HG03439 (cell line): ENCODE measurements around the gene B3GLCT.
"Not testable (repeated sequence)": the region's sequence is repeated elsewhere in the genome, so short reads cannot be mapped to it uniquely, and the experiment has no call there.

Experiments
- ATAC-seq: cut with Tn5 transposase; IDR thresholded peaks from one replicate; pipeline ENCODE4 v1.9.1; 2021; ENCODE audit warnings: mild to moderate bottlenecking, moderate library complexity; ENCODE audit not compliant: unreplicated experiment

Gene B3GLCT

DNA sequence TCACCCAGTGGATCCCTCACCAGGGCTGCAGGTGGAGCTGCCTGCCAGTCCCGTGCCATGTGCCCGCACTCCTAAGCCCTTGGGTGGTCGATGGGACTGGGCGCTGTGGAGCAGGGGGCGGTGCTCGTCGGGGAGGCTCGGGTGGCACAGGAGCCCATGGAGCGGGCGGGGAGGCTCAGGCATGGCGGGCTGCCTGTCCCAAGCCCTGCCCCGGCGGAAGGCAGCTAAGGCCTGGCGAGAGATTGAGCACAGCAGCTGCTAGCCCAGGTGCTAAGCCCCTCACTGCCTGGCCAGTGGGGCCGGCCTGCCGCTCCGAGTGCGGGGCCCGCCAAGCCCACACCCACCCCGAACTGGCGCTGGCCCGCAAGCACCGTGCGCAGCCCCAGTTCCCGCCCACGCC, 16.8 kb upstream of the B3GLCT start:
- no peak for ATAC-seq

DNA sequence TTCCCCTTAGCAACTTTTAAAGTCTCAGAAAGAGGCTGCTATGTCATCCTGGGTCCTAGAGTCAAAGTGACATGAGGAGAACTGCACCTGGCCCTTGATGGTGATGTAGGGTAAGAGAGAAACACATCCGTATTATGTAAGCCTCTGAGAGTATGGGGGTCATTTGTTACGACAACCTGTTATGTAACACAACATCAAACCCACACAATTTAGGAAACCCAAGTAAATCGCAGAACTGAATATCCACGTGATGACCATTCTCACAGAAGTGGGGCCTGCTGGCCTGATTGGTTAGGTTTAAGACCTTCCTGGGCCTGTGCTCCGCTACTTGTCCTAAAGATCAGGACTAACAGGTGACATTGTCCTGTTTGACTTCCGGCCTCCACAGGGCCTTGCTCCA, 15.3 kb upstream of the B3GLCT start:
- ATAC-seq = no peak

DNA sequence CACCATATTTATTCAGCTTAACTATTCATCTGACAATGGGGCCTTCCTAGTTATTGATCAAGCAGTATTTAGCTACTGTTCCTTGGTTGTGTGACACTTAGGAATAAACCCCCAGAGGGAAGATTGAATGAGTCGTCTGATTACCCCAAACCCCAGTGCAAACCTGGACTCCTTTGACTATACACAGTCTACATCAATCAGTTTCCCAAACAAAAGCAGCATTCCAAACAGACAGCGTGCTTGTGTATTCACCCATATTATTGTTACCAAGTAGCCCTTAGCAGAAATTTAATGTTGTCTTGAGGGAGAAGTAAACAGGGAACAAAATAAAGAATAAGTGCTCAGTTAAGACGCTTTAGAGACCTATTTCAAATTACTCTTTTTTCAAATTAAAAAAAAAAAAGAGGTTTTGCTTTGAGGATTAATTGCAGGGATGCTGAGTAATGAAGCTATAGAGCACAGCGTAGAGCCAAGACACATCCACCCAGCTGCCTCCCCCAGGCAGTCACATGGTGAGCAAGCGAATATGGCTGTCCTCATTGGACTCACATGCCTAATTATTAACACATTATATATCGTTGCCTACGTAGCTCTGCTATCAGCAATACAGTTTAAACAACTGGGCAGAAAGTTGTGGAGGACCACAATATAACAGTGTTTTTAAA, 14.7 kb upstream of the B3GLCT start:
- ATAC-seq = no peak

DNA sequence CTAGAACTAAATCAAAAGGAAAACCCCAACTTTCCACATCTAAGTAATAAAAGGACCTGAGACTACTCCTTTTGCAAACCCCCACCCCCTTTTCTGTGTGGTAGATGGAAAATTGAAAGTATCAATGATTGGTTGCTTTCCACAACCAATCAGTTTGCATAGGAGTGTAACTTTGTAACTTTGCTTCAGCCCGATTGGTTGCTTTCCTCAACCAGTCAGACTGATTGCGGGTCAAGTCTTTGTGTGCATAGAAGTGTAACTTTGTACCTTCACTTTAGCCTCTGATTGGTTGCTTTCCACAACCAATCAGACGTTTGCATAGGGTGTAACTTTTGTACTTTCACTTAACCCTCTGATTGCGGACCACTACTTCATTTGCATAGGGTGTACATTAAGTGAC, 8.0 kb upstream of the B3GLCT start:
- no peak for ATAC-seq

DNA sequence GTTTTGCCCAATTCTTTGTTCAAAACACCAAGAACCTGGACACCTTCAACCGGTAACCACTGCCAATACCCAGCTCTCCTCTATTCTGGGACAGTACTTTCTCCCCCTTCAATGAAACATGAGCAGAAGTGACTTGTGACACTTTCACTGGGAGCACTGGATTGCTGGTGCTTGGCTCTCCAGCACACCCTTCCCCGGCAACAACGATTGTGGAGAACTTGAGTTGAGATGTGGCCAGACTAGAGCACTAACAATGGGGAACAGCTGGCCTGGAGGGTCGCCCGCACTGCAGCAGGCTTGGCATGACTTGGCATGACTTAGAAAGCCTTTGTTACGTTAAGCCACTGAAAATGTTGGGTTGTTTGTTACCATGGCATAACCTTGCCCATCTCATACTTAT, 7.5 kb upstream of the B3GLCT start:
- ATAC-seq = no peak

DNA sequence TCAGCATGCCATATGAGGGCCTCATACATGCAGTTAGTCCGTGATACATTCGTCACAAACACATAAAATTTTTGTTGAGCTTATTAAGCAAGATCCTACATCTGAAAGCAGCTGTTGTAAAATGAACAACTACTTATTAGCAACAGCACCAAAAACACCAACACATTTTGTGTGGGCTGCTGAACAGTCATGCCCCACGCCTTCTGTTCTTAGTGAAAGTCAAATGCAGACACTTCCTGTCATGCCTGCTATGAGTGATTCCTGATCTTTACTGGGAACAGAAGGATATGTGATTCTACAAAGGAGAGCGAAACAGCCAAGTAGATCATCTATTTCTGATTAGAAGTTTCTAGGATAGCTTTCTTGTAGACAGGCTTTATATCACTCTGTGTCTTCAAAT, 4.2 kb upstream of the B3GLCT start:
- ATAC-seq = no peak

DNA sequence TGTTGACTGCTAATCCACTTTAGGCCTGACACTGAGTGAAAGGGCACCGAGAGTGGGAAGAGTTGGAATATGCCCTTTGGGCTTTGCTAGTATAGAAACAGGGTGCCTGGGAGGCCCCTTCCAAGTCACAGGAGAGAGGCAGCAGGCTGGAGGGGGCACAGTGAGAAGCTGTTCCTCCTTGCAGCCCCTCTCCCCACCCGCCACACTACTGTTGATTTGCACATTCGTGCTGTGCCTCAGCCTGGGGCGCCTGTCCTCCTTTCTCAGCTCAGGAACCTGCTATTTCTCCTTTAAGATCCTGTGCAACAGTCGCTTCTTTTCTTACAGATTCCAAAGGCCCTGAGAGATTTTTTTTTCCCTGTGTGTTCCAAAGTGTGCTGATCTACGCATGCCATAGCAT, 2.8 kb upstream of the B3GLCT start:
- no peak for ATAC-seq

DNA sequence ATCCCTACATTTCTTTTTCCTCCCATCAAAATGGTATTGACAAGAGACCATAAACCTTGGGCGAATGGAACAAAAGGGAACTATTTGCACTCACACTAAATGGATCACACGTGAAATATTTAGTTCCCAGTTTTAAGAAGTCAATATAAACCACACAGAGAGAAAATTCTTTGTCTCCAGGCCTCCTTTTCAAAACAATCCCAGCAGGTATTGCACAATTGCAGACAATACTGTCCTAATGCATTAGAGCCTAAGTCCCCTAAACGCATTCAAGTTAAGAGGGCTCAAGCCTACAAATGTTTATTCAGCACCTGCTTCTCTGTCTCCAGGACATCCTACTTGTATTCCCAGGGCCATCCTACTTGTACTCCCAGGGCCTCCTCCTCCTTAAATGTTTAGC, 1.3 kb upstream of the B3GLCT start:
- ATAC-seq = no peak

DNA sequence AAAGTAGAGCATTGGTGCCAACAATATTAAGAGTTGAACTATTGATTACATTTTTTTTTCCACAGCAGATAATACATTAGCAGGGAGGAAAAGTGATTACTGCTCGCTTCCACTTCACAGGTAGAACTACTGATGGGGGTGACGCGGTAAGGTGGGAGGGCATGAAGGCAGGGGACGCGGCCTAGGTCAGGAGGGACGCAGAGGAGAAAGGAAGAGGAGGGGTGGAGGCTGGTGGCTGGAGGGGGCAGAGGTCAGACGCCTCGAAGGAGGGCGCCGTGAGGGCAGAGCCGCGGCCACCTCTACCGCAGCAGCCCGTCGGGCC, 287 bp upstream of the B3GLCT start:
- no peak for ATAC-seq

DNA sequence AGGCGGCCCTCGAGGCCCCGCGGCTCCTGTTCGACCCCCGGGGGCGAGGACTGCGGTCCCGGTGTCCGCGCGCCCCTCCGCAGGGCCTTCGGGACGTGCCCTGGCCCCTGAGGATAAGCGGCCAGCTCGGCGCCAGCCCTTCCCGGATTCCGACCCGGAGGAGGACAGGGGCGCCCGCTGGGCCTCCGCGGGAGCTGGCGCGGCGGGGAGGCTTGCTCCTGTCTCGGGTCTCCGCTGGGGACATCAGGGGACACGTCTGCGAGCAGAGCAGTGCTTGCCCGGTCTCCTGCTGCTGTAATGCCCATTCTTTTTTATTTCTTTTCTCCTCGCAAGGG, 829 bp downstream of the B3GLCT start:
- peak; percentile 21 for ATAC-seq

DNA sequence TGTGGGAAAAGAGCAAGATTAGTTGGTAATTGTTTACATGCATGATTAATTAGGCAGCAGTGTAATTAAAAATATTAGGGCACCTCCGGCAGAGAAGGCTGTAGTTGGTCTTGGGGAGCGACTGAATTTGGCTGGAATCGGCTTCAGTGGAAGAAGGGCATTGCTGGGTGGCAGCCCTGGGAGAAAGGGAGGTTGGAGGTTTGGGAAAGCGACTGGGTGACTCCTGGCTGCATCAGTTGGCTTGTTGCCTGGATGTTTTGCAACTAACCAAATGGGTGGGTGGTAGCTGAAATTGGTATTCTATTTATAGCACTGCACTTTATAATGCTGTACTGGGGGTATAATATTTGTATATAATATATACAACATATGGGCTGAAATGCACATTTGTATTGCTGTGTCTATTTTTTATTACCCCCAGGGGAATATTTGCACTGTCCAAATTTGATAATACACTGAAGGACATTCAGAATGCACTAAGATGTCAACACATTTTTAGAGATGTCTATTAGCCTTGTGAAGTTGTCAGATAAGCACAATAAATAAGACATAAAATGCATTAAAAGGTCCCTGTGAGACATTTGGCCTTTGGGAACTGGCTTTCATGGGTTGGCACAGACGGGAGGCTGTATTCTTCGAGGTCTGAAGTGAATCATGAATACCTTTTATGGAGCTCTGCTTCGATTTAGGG, 1.7 kb downstream of the B3GLCT start:
- no peak for ATAC-seq

DNA sequence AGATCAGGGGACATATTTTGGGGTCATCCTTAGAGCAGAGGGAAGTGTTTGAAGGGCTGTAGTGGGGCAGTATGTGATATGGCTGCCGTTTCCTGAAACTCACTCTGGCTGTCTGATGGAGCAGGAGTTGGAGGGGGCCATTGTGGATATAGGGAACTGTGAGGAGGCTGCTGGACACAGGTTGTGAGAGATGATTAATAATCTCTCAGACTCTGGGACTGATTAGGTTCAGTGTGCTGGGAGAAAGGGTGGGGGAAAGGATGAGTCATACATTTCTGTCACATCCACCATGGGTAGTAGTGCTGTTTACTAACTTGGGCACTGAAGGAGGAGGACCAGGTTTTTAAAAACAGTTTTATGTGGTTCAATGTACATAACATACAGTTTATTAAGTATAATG, 4.8 kb downstream of the B3GLCT start:
- ATAC-seq = no peak

DNA sequence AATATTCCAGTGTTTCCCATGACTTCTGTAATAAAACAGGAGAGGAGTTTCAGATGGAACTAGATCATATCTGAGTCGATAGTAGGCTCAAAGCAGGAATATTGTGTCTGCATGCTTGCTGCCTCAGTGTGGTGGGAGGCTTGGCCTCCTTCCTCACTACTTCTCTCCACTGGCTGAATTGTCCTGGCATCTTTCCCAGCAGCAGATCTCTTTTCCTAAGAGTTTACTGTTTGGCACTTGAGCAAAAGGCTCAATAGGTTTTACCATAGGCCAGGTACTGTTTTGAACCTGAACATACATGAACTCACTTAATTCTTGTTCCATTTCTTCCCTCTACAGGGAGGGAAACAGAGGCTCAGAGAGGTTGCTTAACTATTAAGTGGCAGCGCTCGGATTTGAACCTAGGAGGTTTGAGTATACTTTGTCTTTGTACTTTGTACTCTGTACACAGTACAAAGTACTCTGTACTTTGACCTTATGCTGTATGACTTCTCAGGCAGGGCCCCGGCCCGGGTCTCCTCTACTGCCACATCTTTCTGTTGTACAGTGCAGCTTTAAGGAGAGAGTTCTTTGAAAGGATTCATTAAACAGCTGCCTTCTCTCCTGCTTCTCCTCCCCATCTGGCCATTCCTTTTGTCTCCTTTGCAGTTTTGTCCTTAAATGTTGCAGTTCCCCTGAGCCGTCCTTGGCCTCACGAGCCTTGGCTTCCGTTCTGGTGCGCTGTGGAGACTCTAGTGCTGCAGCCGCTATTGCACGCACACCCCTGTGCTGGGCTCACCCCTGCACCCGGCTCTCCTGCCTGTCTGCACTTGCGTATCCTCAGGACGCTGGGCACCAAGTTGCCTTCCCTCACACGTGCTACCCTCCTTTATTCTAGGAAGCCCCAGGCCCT, 8.1 kb downstream of the B3GLCT start:
- ATAC-seq = no peak

DNA sequence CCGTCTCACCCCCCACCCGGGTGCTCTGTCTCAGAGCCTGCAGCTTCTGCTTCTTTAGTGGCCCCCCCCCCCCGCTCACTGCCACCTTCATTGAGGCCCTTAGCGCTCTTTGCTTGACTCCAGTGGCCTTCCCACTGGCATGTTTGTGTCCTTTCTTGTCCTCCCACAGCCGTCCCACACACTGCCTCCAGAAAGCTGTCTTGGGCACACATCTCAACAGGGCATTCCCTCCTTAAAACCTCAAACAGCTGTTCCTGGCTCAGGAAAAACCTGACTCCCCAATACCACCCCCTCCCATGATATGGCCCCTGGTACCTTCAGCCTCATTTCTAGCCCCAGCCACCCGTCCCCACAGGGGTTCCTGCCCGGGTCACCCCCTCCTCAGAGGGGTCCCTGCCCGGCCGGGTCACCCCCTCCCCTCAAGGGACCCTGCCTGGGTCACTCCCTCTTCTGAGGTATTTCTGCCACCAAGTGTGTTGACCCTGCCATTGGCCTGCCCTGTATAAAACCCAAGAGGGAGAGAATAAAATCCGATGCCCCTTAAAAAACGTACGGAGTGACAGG, 8.9 kb downstream of the B3GLCT start:
- no peak for ATAC-seq

DNA sequence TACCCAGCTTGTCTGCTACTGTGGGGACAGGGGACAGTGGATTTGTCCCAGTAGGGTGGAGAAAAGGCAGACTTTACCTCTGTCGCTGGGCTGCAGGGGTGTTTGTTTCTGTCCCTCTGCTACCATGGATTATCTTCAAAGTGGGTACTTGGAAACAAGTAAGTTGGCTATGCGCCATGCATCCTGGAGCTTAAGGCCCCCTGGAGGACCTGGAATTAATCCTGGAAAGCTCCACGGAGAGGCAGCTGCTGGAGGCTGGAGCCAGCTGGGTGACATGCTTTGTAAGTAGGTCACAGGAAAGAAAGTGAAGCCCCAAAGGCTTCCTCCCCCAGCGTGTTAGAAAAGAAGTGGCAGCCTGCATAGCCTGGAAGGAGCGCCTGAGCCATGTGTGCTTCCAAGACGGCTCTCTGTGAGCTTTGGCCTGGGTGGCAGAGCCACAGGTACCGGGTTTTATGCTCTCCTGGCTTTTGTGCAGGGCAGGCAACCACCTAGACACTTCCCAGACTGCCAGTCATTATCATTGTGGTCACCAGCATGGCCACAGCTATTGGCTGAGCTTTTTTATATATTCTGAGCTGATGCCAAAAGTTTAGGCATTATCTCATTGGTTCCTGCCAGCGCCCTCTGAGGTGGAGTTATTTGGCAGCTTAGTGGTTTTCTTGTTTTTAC, 9.5 kb downstream of the B3GLCT start:
- ATAC-seq = no peak

DNA sequence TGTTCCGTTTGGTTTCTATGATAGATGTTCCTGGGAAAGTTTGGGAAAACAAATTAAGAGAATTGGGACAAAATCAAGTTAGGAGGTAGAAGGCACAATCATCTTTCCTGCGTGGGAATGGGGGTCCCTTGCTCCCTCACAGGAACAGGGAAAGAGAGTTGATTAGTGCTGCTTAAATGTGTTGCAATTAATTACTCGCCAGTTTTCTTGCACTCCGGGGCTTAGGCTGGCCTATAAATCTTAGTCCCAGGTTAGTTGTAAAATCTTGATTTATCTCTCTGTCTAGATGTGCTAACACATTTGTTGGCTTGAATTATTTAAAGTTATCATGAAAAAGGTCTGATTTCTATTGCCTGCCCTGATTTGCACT, 10.1 kb downstream of the B3GLCT start:
- no peak for ATAC-seq

DNA sequence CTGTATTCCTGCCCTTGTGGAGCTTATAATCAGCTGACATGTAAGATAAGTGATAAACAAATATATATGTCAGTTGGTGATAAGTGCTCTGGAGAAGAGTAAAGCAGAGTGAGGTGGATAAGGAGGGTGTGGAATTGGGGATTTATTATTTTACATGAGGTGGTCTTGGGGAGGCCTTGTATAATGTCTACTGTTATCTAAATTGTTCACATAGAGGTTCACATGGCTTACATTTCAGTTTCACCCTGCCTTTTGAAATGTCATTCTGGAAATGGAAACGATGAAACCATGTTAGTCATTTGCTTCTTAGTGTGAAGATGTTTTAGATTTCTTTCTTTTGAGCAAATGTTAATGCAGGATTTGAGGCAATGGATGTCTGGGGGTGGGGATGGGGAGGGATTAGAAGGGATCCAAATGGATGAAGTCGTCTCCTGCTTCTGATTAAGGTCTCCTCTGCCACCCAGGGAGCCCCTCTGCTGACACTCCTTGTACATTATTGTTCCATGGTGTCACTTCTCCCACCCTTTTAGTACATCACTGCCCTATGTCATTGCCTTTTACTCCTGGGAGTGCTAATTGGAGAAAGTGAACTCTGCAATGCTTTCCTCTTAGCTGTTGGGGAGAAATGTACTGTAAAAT, 14.0 kb downstream of the B3GLCT start:
- ATAC-seq = no peak

DNA sequence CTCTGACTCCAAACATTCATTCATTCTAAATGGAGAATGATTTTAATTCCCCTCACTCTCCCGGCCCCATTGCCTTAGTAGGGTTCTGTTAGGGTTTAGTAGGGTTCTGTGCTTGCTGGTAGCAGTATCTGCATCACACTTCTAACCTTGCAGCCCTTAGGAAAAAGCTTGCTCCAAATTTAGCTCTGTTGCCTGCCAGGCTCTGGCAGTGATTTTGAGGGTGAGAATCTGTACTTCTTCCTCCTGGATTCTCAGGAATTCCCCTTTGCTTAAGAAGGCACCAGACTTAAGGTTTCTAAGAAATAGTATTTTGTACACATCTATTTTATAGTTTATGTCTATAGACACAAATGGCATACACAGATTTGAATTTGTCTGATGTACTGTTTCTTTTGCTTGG, 14.7 kb downstream of the B3GLCT start:
- ATAC-seq = no peak

DNA sequence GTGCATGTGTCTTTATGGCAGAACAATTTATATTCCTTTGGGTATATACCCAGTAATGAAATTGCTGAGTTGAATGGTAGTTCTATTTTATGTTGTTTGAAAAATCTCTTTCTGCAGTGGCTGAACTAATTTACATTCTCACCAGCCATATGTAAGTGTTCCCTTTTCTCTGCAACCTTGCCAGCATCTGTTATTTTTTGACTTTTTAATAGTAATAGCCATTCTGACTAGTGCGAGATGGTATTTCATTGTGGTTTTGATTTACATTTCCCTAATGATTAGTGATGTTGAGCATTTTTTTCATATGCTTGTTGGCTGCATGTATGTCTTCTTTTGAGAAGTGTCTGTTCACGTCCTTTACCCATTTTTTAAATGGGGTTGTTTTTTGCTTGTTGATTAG, 17.1 kb downstream of the B3GLCT start:
- not testable (repeated sequence) for ATAC-seq

DNA sequence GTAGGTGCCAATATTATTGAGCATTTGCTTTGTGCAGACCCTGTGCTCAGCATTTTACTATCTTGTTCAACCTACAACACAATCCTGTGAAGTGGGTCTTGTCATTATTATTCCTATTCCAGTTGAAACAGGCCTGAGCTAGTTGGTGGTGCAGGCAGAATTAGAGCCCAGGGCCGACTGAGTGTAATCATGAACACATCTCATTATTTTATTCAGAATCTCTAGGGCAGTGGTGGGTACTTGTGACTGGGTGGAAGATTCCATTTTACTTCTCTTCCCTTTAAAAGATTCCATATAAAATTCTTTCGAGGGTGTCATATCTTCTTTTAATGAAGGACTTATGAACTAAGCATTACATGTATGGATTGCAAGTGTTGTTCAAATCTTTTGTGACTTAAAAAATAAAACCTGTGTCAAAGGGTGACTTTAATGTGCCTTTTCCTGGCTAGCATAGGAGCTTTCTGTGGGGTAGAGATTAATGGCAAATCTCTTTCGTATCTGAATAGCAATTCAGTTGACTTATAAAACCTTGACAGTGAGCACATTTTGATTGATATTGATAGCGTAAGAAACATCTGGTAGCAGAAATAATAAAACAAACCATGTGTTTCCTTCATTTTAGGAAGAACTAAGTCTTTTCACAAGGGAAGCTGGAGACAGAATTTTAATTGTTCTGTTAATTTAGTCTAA, 20.3 kb downstream of the B3GLCT start:
- ATAC-seq = no peak
